Activated CD8-positive, alpha-beta T cell treated with anti-CD3 and anti-CD28 coated beads for 36 hours (primary cell): ENCODE data around the gene FBXW7. TPM values are rescaled to one million over a fixed set of nuclear protein-coding genes. Genes with fewer than 3 reads are reported as not detected.
A peak's percentile ranks its signal among the peaks of the same experiment; 100 is the strongest.

ENCODE experiments used
- ATAC-seq: fragments of 200-7000 bp; cut with Tn5 transposase; one replicate; pipeline ENCODE4 v1.10.0; 2021; ENCODE audit warnings: mild to moderate bottlenecking, moderate library complexity
- CTCF ChIA-PET: fragments of 350-600 bp; sonication (Branson Sonifier 250); formaldehyde crosslinking; loops from one replicate; lab custom pipeline; 2021; ENCODE audit warnings: antibody characterized with exemption; lab: Charles Lee
- POLR2A ChIA-PET: fragments of 350-600 bp; sonication (Branson Sonifier 250); formaldehyde crosslinking; loops from one replicate; lab custom pipeline; 2021; ENCODE audit warnings: antibody characterized with exemption; lab: Charles Lee
- DNase-seq: peaks from one replicate; pipeline ENCODE4 v3.0.0-alpha.2; 2020
- H3K27ac Mint-ChIP-seq: one replicate; pipeline ENCODE4 v1.8.0; 2021; ENCODE audit warnings: mild to moderate bottlenecking, mixed read lengths
- H3K27me3 Mint-ChIP-seq: one replicate; pipeline ENCODE4 v1.8.0; 2021; ENCODE audit warnings: mixed read lengths
- H3K36me3 Mint-ChIP-seq: one replicate; pipeline ENCODE4 v1.8.0; 2021; ENCODE audit warnings: low read depth, mixed read lengths
- H3K4me1 Mint-ChIP-seq: one replicate; pipeline ENCODE4 v1.8.0; 2021; ENCODE audit warnings: low read depth, mixed read lengths
- H3K4me3 Mint-ChIP-seq: one replicate; pipeline ENCODE4 v1.8.0; 2021; ENCODE audit warnings: mild to moderate bottlenecking, moderate library complexity, mixed read lengths
- H3K9me3 Mint-ChIP-seq: one replicate; pipeline ENCODE4 v1.8.0; 2021; ENCODE audit warnings: mixed read lengths
- CTCF ChIP-seq: fragments of 200-600 bp; IDR thresholded peaks from one replicate; pipeline ENCODE4 v1.8.0; 2022; ENCODE audit warnings: antibody characterized with exemption, mild to moderate bottlenecking
- intact Hi-C: fragments of 100-400 bp; cut with micrococcal nuclease; formaldehyde crosslinking; loops from one replicate; pipeline ENCODE4 v1.10.0; 2022
- total RNA-seq, 2 experiments: library from RNA; stranded (reverse); gene quantifications; one replicate each; pipeline ENCODE4 v1.2.3, GENCODE V29; 2021

The FBXW7 gene
- total RNA-seq, 2 experiments from 2014 or later = 32.6 to 35.1 TPM

GRCh38 chr4:152486429-152487389, 49.2 kb downstream of the FBXW7 start:
- ChIA-PET POLR2A (interaction anchor here (0.9 to 1.3 kb wide), 3 partner anchors 30 to 67 kb away, joined by 3 read pairs; no protein-coding TSS in a partner anchor), CTCF (interaction anchor here (0.7 to 1.9 kb wide), 7 partner anchors 12 to 497 kb away, joined by 3 to 16 read pairs (median 3); partner anchors contain the start of genes ARFIP1 and TIGD4)
- no peak for TF ChIP-seq CTCF
- Mint-ChIP-seq H3K27me3 (no peaks in the 10 kb centered on the region), H3K4me3 (no peak overlapping the region), H3K36me3 (peaks cover 9% of the 10 kb centered on the region), H3K9me3 (peaks cover 5% of the 10 kb centered on the region), H3K27ac (no peak overlapping the region), H3K4me1 (peaks cover 54% of the 10 kb centered on the region)
- DNase-seq = no peak
- intact Hi-C loops = no loop called here
- ATAC-seq = no peak

- no peak for TF ChIP-seq CTCF
- DNase-seq (peak; percentile 45), ATAC-seq (peak; percentile 99)
- H3K27ac Mint-ChIP-seq = peak overlapping the region; percentile 38
- peaks cover 17% of the 10 kb centered on the region for H3K36me3 Mint-ChIP-seq
- H3K4me1 Mint-ChIP-seq = peaks cover 51% of the 10 kb centered on the region
- intact Hi-C loops = no loop called here
- H3K27me3 Mint-ChIP-seq = no peaks in the 10 kb centered on the region
- ChIA-PET POLR2A (interaction anchor here (0.9 to 1.3 kb wide), 3 partner anchors 29 to 68 kb away, joined by 3 read pairs; no protein-coding TSS in a partner anchor), CTCF (interaction anchor here (0.7 to 1.9 kb wide), 5 partner anchors 13 to 498 kb away, joined by 3 to 16 read pairs (median 4); no protein-coding TSS in a partner anchor)
- H3K9me3 Mint-ChIP-seq = peaks cover 11% of the 10 kb centered on the region
- H3K4me3 Mint-ChIP-seq = no peak overlapping the region
Measured at GRCh38 chr4:152485726-152486276, 50.1 kb downstream of the FBXW7 start.

GRCh38 chr4:152482211-152482610, 53.7 kb downstream of the FBXW7 start:
- Mint-ChIP-seq H3K27me3 (no peaks in the 10 kb centered on the region), H3K4me3 (no peak overlapping the region), H3K9me3 (peaks cover 13% of the 10 kb centered on the region), H3K36me3 (peaks cover 29% of the 10 kb centered on the region), H3K4me1 (peaks cover 48% of the 10 kb centered on the region), H3K27ac (no peak overlapping the region)
- intact Hi-C loops = no loop called here
- no peak for TF ChIP-seq CTCF
- DNase-seq (no peak), ATAC-seq (no peak)
- POLR2A ChIA-PET = no interaction called here
- CTCF ChIA-PET = no interaction called here

GRCh38 chr4:152480901-152481300, 55.0 kb downstream of the FBXW7 start:
- TF ChIP-seq CTCF = no peak
- Mint-ChIP-seq H3K4me3 (no peak overlapping the region), H3K4me1 (peaks cover 41% of the 10 kb centered on the region), H3K9me3 (peaks cover 13% of the 10 kb centered on the region), H3K36me3 (peaks cover 29% of the 10 kb centered on the region), H3K27me3 (no peaks in the 10 kb centered on the region), H3K27ac (no peak overlapping the region)
- DNase-seq (no peak), ATAC-seq (no peak)
- intact Hi-C loops = no loop called here
- ChIA-PET POLR2A (interaction anchor here (0.6 kb wide), 1 partner anchor 136 kb away, joined by 3 read pairs; no protein-coding TSS in a partner anchor), CTCF (interaction anchor here (0.8 to 1.9 kb wide), 5 partner anchors 10 to 30 kb away, joined by 3 to 10 read pairs (median 4); no protein-coding TSS in a partner anchor)
